A204.1 (cell line): ENCODE measurements around the gene WNK3.

ENCODE experiments used
- FAIRE-seq: peaks from 2 replicates; lab custom pipeline; 2012; peaks lifted over from hg19 to GRCh38; lab: Jason Lieb, UNC

WNK3 gene

DNA sequence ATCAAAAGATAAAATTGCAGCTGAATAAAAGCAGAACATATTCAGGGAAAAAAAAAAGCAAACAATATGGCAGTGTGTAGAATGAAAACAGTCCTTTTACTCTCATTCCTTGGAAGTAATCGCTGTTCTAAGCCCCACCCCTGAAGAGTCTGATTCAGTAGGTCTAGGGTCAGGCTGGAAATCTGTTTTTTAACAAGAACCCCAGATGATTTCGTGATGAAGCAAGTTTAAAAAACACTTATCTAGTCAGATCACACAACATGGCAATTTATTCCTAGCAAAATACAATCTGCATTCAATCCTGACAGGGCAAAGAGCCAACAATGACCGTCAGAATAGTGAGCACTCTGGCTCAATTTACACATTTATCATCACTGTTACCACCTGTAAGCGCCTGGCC is 190.9 kb downstream of the WNK3 start:
- FAIRE-seq = no peak

DNA sequence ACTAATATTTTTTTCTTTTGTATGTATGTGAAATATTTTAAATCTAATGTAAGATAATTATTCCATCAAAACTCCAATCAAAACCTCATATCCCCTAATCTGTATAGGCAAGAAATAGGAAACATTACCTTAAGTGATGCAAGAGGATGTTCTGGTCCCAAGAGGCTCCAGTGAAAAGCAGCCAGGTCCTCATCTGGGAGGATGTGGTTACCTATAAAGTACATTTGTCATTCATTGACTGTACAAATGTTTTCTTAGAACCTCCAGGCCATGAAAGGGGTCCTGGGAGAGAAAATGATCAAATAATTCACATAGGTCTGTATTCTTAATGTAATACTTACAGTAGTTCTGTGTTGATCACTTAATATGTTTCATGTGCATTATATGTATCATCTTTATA is 200.3 kb downstream of the WNK3 start:
- no peak for FAIRE-seq
